H9 (cell line): ENCODE measurements around the gene DAB2IP. TPM values are rescaled to one million over a fixed set of nuclear protein-coding genes. Genes with fewer than 3 reads are reported as not detected.
A peak's percentile ranks its signal among the peaks of the same experiment; 100 is the strongest.

Experiments used
- DNase-seq: peaks from one replicate; pipeline ENCODE4 v3.0.0-alpha.2; 2017
- H2AFZ ChIP-seq: one replicate; pipeline ENCODE4 v1.6.1; 2013; ENCODE audit warnings: mild to moderate bottlenecking, low read length, control low read depth, moderate library complexity
- H2AK5ac ChIP-seq: 2 replicates; pipeline ENCODE4 v1.6.1; 2013; ENCODE audit warnings: low read length, control low read depth, mixed read lengths; ENCODE audit not compliant: insufficient read length
- H2BK120ac ChIP-seq: one replicate; pipeline ENCODE4 v1.6.1; 2013; ENCODE audit warnings: low read depth, mild to moderate bottlenecking, low read length, control low read depth, inconsistent platforms; ENCODE audit not compliant: poor library complexity, severe bottlenecking
- H2BK12ac ChIP-seq: 2 replicates; pipeline ENCODE4 v1.6.1; 2013; ENCODE audit warnings: low read length, control low read depth, mixed read lengths, low read depth; ENCODE audit not compliant: insufficient read length
- H2BK15ac ChIP-seq: 2 replicates; pipeline ENCODE4 v1.6.1; 2013; ENCODE audit warnings: low read depth, low read length, control low read depth
- H2BK20ac ChIP-seq: one replicate; pipeline ENCODE4 v1.6.1; 2013; ENCODE audit warnings: low read depth, mild to moderate bottlenecking, low read length, control low read depth, inconsistent platforms; ENCODE audit not compliant: poor library complexity, severe bottlenecking
- H2BK5ac ChIP-seq: 2 replicates; pipeline ENCODE4 v1.6.1; 2013; ENCODE audit warnings: low read length, control low read depth, mixed read lengths; ENCODE audit not compliant: insufficient read length
- H3K14ac ChIP-seq: 2 replicates; pipeline ENCODE4 v1.6.1; 2013; ENCODE audit warnings: low read length, control low read depth; ENCODE audit not compliant: insufficient read depth
- H3K18ac ChIP-seq: 2 replicates; pipeline ENCODE4 v1.6.1; 2013; ENCODE audit warnings: low read depth, mild to moderate bottlenecking, mixed read lengths, low read length, control low read depth; ENCODE audit not compliant: insufficient read length
- H3K23ac ChIP-seq: 2 replicates; pipeline ENCODE4 v1.6.1; 2013; ENCODE audit warnings: low read length, control low read depth, mixed read lengths, low read depth; ENCODE audit not compliant: insufficient read length
- H3K23me2 ChIP-seq: 2 replicates; pipeline ENCODE4 v1.6.1; 2013; ENCODE audit warnings: low read depth, mild to moderate bottlenecking, mixed read lengths, low read length, control low read depth; ENCODE audit not compliant: insufficient read length, poor library complexity, severe bottlenecking
- H3K27ac ChIP-seq: 2 replicates; pipeline ENCODE4 v1.5.1; 2013; ENCODE audit warnings: low read length, control low read depth, mixed read lengths, low read depth; ENCODE audit not compliant: insufficient read length
- H3K27me3 ChIP-seq: 2 replicates; pipeline ENCODE4 v1.6.1; 2013; ENCODE audit warnings: low read length, control low read depth, inconsistent platforms; ENCODE audit not compliant: insufficient read depth
- H3K4ac ChIP-seq: 2 replicates; pipeline ENCODE4 v1.6.1; 2013; ENCODE audit warnings: low read depth, mild to moderate bottlenecking, control low read depth, inconsistent platforms, low read length, moderate library complexity
- H3K4me1 ChIP-seq: 2 replicates; pipeline ENCODE4 v1.6.1; 2013; ENCODE audit warnings: low read length, control low read depth, inconsistent platforms; ENCODE audit not compliant: insufficient read depth
- H3K4me2 ChIP-seq: 2 replicates; pipeline ENCODE4 v1.6.1; 2013; ENCODE audit warnings: low read length, control low read depth, mixed read lengths; ENCODE audit not compliant: insufficient read length, insufficient read depth
- H3K56ac ChIP-seq: 2 replicates; pipeline ENCODE4 v1.6.1; 2013; ENCODE audit warnings: low read depth, mild to moderate bottlenecking, mixed read lengths, low read length, control low read depth; ENCODE audit not compliant: insufficient read length
- H3K79me1 ChIP-seq: 2 replicates; pipeline ENCODE4 v1.6.1; 2013; ENCODE audit warnings: low read depth, mild to moderate bottlenecking, moderate library complexity, low read length, control low read depth, inconsistent platforms; ENCODE audit not compliant: insufficient read depth, poor library complexity, severe bottlenecking
- H3K79me2 ChIP-seq: 2 replicates; pipeline ENCODE4 v1.6.1; 2013; ENCODE audit warnings: low read length, control low read depth, inconsistent platforms; ENCODE audit not compliant: insufficient read depth
- H3K9ac ChIP-seq: 2 replicates; pipeline ENCODE4 v1.6.1; 2013; ENCODE audit warnings: low read length, control low read depth, mixed read lengths; ENCODE audit not compliant: insufficient read length; ENCODE audit errors: extremely low read depth
- H3K9me3 ChIP-seq: one replicate; pipeline ENCODE4 v1.6.1; 2013; ENCODE audit warnings: low read depth, low read length, inconsistent platforms; ENCODE audit not compliant: control insufficient read depth
- H3T11ph ChIP-seq: one replicate; pipeline ENCODE4 v1.6.1; 2013; ENCODE audit warnings: mild to moderate bottlenecking, low read length, control low read depth, inconsistent platforms
- H4K20me1 ChIP-seq: one replicate; pipeline ENCODE4 v1.6.1; 2013; ENCODE audit not compliant: control insufficient read depth, insufficient read length, insufficient read depth
- H4K5ac ChIP-seq: 2 replicates; pipeline ENCODE4 v1.6.1; 2013; ENCODE audit warnings: low read depth, mild to moderate bottlenecking, mixed read lengths, low read length, control low read depth; ENCODE audit not compliant: insufficient read length
- H4K8ac ChIP-seq: replicated peaks from 2 replicates; pipeline ENCODE4 v1.6.1; 2013; ENCODE audit warnings: low read length, control low read depth, mixed read lengths, low read depth; ENCODE audit not compliant: insufficient read length
- H4K91ac ChIP-seq: 2 replicates; pipeline ENCODE4 v1.6.1; 2013; ENCODE audit warnings: low read depth, mild to moderate bottlenecking, moderate library complexity, mixed read lengths, low read length, control low read depth; ENCODE audit not compliant: insufficient read length
- H3K27ac Mint-ChIP-seq, 3 experiments: 2 replicates in 2 of 3; 3 replicates in 1 of 3; pipeline ENCODE4 v1.8.0; 2020 to 2021; ENCODE audit warnings: mixed read lengths in 3 of 3, mild to moderate bottlenecking in 1 of 3, moderate library complexity in 1 of 3
- H3K27me3 Mint-ChIP-seq: 2 replicates; pipeline ENCODE4 v1.8.0; 2021; ENCODE audit warnings: low read depth, mild to moderate bottlenecking, moderate library complexity, mixed read lengths
- H3K36me3 Mint-ChIP-seq, 3 experiments: 2 replicates in 2 of 3; 3 replicates in 1 of 3; pipeline ENCODE4 v1.8.0; 2020 to 2021; ENCODE audit warnings: low read depth in 3 of 3, mixed read lengths in 3 of 3; ENCODE audit not compliant: insufficient read depth in 1 of 3
- H3K4me1 Mint-ChIP-seq, 2 experiments: 2 replicates each; pipeline ENCODE4 v1.8.0; 2020; ENCODE audit warnings: mixed read lengths in 2 of 2
- H3K4me3 Mint-ChIP-seq, 2 experiments: 2 replicates in 1 of 2; 3 replicates in 1 of 2; pipeline ENCODE4 v1.8.0; 2020 to 2021; ENCODE audit warnings: mild to moderate bottlenecking in 2 of 2, mixed read lengths in 2 of 2, moderate library complexity in 1 of 2
- H3K9me3 Mint-ChIP-seq, 2 experiments: 2 replicates in 1 of 2; 3 replicates in 1 of 2; pipeline ENCODE4 v1.8.0; 2020; ENCODE audit warnings: mild to moderate bottlenecking in 2 of 2, mixed read lengths in 2 of 2, moderate library complexity in 1 of 2
- CTCF ChIP-seq: fragments of 200-600 bp; sonication (generic); conservative IDR thresholded peaks from 3 replicates; pipeline ENCODE4 v1.8.0; 2021; ENCODE audit warnings: antibody characterized with exemption, mild to moderate bottlenecking
- WGBS: extraction: QIAGEN DNeasy Blood & Tissue Kit; methylation state at CpG from one replicate; pipeline ENCODE4 v1.1.7; 2013; ENCODE audit warnings: missing lambda C conversion rate, low lambda C conversion rate, mixed read lengths; ENCODE audit not compliant: insufficient read length; ENCODE audit errors: extremely low coverage; 5-methylcytosine and 5-hydroxymethylcytosine counted together
- total RNA-seq: library from RNA; stranded (reverse); gene quantifications from 2 replicates; pipeline ENCODE4 v1.2.1, GENCODE V29; 2021

Gene DAB2IP
- total RNA-seq, 1 experiment from 2014 or later = 22.6 TPM

GRCh38 chr9:121771418-121771817 lies 120.0 kb downstream of the DAB2IP start:
- no CpG with 5 or more reads among the region's 5 CpGs for WGBS

More at GRCh38 chr9:121771418-121771817, 120.0 kb downstream of the DAB2IP start:
- no peak overlapping the region for H3K27ac ChIP-seq
- no peak overlapping the region for H3K18ac ChIP-seq
- no peak overlapping the region for H4K8ac ChIP-seq
- H2AK5ac ChIP-seq = no peak overlapping the region
- H3K4me1 Mint-ChIP-seq = no peaks in the 10 kb centered on the region
- no peak overlapping the region for H4K5ac ChIP-seq
- no peak overlapping the region for H2BK120ac ChIP-seq
- no peak for TF ChIP-seq CTCF
- no peaks in the 10 kb centered on the region for H3K79me2 ChIP-seq
- H3K4ac ChIP-seq = no peak overlapping the region
- H3K56ac ChIP-seq = no peak overlapping the region
- H2BK12ac ChIP-seq = no peak overlapping the region
- H2AFZ ChIP-seq = no peak overlapping the region
- no peaks in the 10 kb centered on the region; the same call in 1 of the 2 replicates for H3K27me3 Mint-ChIP-seq
- peak overlapping the region in 1 of 3 experiments; percentile 70; a peak in 3 of 7 replicates for H3K27ac Mint-ChIP-seq
- H2BK5ac ChIP-seq = no peak overlapping the region
- H3K36me3 Mint-ChIP-seq = peaks cover 34 to 68% (median 49%) of the 10 kb centered on the region in 3 experiments; a peak in 6 of 7 replicates
- no peak overlapping the region for H4K91ac ChIP-seq
- no peaks in the 10 kb centered on the region for H3K23me2 ChIP-seq
- H3K79me1 ChIP-seq = no peaks in the 10 kb centered on the region
- no peaks in the 10 kb centered on the region for H4K20me1 ChIP-seq
- H3K4me2 ChIP-seq = no peak overlapping the region
- no peak overlapping the region for H3K9ac ChIP-seq
- no peak overlapping the region for H3K4me3 Mint-ChIP-seq
- no peak for DNase-seq
- no peak overlapping the region for H2BK15ac ChIP-seq
- no peak overlapping the region for H3T11ph ChIP-seq
- no peaks in the 10 kb centered on the region for H3K9me3 ChIP-seq
- no peaks in the 10 kb centered on the region for H3K4me1 ChIP-seq
- no peaks in the 10 kb centered on the region for H3K27me3 ChIP-seq
- H3K14ac ChIP-seq = no peak overlapping the region
- H2BK20ac ChIP-seq = no peak overlapping the region
- H3K9me3 Mint-ChIP-seq = no peaks in the 10 kb centered on the region
- H3K23ac ChIP-seq = no peak overlapping the region
